Ishikawa (cell line): Measurements from ENCODE around the gene BUD31.

Experiments used
- CEBPB ChIP-seq: IDR thresholded peaks from 2 replicates; pipeline ENCODE4 v1.6.1; 2012
- CREB1 ChIP-seq: IDR thresholded peaks from 2 replicates; pipeline ENCODE4 v1.6.1; 2012; ENCODE audit warnings: low read depth
- EGR1 ChIP-seq: IDR thresholded peaks from 2 replicates; pipeline ENCODE4 v1.6.1; 2012
- EP300 ChIP-seq: IDR thresholded peaks from 2 replicates; pipeline ENCODE4 v1.6.1; 2012; ENCODE audit warnings: borderline replicate concordance
- FOXM1 ChIP-seq: IDR thresholded peaks from 2 replicates; pipeline ENCODE4 v1.6.1; 2012; ENCODE audit warnings: low read depth, borderline replicate concordance
- MAX ChIP-seq: IDR thresholded peaks from 2 replicates; pipeline ENCODE4 v1.6.1; 2012
- NFIC ChIP-seq: IDR thresholded peaks from 2 replicates; pipeline ENCODE4 v1.6.1; 2012
- RAD21 ChIP-seq: IDR thresholded peaks from 2 replicates; pipeline ENCODE4 v1.6.1; 2012; ENCODE audit warnings: low read depth
- REST ChIP-seq: IDR thresholded peaks from 2 replicates; pipeline ENCODE4 v1.6.1; 2012; ENCODE audit warnings: low read depth, mild to moderate bottlenecking
- TAF1 ChIP-seq: IDR thresholded peaks from 2 replicates; pipeline ENCODE4 v1.6.1; 2012; ENCODE audit warnings: low read depth, mild to moderate bottlenecking
- TCF12 ChIP-seq: IDR thresholded peaks from 2 replicates; pipeline ENCODE4 v1.6.1; 2012; ENCODE audit warnings: low read depth
- TEAD4 ChIP-seq: IDR thresholded peaks from 2 replicates; pipeline ENCODE4 v1.6.1; 2012
- USF1 ChIP-seq: IDR thresholded peaks from 2 replicates; pipeline ENCODE4 v1.6.1; 2012
- YY1 ChIP-seq: IDR thresholded peaks from 2 replicates; pipeline ENCODE4 v1.6.1; 2012; ENCODE audit warnings: low read depth
- ZBTB7A ChIP-seq: IDR thresholded peaks from 2 replicates; pipeline ENCODE4 v1.6.1; 2012; ENCODE audit warnings: low read depth

The BUD31 gene

DNA sequence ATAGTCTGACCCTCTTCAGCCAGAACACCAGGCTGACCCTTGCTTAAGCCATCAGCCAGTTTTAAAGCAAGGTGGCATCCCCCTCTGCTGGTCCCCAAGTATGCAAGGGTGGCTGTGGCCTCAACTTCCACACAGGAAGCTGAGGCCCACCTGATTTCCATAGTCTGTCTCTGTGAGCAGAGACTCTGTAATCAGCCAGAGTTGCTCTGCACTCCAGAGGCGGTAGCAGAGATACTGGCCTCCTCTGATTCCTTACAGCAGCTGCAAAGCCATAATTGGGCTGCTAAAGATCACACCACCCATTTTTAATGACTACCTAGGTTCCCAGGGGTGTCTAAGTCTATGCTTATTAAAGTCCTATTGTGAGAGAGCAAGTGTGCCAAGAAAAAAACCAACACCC is 2.2 kb upstream of the BUD31 start:
- no peak for TF ChIP-seq FOXM1
- TF ChIP-seq YY1, result no peak
- TF ChIP-seq NFIC, result no peak
- no peak for TF ChIP-seq MAX
- TF ChIP-seq EP300, result no peak
- TF ChIP-seq TAF1, result no peak
- no peak for TF ChIP-seq ZBTB7A
- no peak for TF ChIP-seq EGR1

DNA sequence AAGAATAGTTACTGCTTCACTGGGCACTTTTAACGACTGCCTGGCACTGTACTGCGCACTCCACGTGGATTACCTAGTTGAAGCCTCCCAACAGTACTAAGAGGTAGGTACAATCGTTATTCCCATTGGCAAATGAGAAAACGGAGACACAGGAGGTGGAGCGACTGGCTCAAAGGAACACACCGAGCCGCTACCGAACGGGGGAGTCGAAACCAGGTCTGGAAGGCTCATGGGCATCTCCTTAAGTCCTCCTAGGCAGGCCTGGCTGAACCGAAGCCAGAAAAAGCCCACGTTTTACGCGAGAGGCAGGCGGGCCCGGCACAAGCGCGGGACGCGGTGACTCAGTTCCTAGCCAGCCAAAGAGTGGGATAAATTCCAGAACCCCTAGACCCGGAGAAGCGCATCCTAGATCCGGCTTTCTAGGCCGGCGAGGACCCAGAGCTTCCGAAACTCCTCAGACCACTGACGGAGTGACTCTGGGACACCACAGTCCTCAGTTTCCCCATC is 844 bp upstream of the BUD31 start:
- TF ChIP-seq TEAD4 (no peak), MAX (peak; percentile 89)

DNA sequence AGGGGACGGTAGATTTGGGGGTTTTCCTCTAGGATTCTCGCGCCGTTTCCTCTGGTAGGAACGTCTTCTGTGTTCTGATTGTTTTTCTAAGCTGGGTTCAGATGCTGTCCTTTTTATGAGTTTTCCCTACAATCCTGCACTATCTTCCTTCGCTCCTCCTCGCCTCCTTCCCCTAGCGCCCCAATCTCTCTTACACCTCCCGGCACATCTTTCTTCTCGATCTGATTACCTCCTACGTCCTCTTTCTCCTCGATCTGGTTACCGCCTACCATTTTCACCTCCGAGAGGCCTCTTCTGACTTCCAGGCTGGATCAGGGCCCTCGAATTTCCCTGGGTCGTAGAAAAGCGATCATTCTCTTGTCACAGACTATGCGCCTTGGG is 413 bp downstream of the BUD31 start:
- TF ChIP-seq FOXM1, result no peak
- TF ChIP-seq EGR1, result no peak
- no peak for TF ChIP-seq EP300
- no peak for TF ChIP-seq TCF12
- no peak for TF ChIP-seq YY1
- no peak for TF ChIP-seq NFIC
- TF ChIP-seq CREB1, result no peak
- TF ChIP-seq USF1, result no peak
- TF ChIP-seq RAD21, result no peak
- no peak for TF ChIP-seq TAF1
- TF ChIP-seq MAX, result no peak
- TF ChIP-seq REST, result no peak
- no peak for TF ChIP-seq TEAD4
- no peak for TF ChIP-seq CEBPB
- no peak for TF ChIP-seq ZBTB7A

DNA sequence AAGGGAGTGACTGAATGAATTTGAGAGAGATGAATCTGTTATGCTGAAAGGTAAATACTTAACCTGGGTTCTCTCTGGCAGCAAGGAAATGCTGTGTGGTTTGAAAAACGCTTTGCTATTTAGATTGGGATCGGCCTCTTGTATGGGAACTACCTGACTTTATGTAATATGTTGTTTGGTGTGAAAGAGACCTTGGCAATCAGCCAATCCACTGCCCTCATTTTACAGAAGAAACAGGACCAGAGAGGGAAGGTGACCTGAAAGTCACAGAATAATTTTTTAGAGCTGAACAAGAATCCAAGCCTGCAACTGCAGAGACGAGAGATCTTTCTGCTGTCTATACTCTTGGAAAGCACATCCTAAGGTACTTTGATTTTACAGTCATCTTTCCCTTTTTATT is 1.0 kb downstream of the BUD31 start:
- no peak for TF ChIP-seq ZBTB7A
- no peak for TF ChIP-seq CREB1
- no peak for TF ChIP-seq REST
- TF ChIP-seq EGR1, result no peak
- TF ChIP-seq TCF12, result no peak
- no peak for TF ChIP-seq RAD21
- no peak for TF ChIP-seq YY1
- no peak for TF ChIP-seq TEAD4

GRCh38 chr7:99410635-99411034 is 1.9 kb downstream of the BUD31 start:
- TF ChIP-seq MAX (no peak), ZBTB7A (no peak), TEAD4 (no peak), TAF1 (no peak)

DNA sequence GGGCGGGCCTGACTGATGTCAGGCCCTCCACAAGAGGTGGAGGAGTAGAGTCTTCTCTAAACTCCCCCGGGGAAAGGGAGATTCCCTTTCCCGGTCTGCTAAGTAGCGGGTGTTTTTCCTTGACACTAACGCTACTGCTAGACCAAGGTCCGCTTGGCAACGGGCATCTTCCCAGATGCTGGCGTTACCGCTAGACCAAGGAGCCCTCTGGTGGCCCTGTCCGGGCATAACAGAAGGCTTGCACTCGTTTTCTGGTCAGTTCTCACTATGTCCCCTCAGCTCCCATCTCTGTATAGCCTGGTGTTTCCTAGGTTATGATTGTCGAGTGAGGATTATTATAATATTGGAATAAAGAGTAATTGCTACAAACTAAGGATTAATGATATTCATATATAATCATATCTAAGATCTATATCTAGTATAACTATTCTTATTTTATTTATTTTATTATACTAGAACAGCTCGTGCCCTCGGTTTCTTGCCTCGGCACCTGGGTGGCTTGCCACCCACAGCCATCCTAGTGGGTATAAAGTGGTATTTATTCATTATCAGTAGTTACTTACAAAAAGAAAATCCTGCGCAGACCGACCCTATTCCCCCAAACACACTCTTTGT is 6.9 kb downstream of the BUD31 start:
- TF ChIP-seq RAD21, result peak; percentile 59

- TF ChIP-seq EP300, result no peak
- TF ChIP-seq CEBPB, result no peak
- no peak for TF ChIP-seq YY1
- no peak for TF ChIP-seq TAF1
These were observed 9.5 kb downstream of the BUD31 start for GRCh38 chr7:99418260-99418659.
